Germinal center (tissue), 1 donor: ENCODE measurements around the gene BABAM2.

Source experiments
- DNase-seq: peaks from one replicate; pipeline ENCODE4 v3.0.0; 2012; ENCODE audit warnings: mixed read lengths, low spot score

The BABAM2 gene

DNA sequence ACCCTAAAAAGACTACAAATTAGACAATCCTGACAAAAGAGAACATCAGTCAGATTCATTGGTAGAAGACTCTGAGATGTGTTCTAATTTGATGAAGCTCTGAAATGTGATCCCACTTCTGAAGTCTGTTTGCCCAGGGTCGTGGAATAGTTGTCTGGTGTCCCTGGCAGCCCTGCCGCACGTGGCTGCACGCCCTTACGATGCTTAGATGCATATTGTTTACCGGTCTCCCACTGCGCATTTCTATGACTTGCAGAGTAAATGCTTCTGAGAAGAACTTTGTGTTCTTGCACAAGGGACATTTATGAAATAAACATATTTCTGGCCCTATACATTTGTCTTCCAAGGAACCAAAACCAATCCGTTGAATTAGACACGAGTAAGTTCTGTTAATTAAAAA lies 243.2 kb downstream of the BABAM2 start:
- DNase-seq = no peak

DNA sequence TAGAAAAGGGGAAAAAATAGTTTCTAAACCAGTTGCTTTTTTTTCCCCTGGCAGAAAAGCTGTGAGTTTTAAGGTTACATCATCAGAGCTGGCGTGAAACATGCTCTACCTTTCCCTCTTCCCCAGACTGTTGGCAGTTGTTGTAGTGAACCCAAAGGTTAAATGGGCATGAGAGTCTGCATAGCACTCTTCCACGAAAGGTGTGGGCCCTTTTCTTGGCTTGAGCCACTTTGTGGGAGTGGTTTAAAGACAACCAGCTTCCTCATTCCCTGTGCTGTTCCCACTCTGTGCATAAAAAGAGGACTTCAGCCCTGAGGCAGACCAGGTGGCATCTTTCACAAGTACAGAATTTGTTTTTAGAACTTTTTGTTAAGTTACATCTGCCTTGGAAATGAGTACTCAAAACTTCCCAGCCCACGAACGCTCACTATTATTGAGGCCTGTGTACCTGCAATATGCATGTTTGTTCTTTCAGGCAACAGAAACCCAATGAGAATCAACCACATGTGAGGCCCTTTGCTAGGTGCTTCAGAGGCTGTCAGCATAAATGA lies 243.8 kb downstream of the BABAM2 start:
- no peak for DNase-seq

DNA sequence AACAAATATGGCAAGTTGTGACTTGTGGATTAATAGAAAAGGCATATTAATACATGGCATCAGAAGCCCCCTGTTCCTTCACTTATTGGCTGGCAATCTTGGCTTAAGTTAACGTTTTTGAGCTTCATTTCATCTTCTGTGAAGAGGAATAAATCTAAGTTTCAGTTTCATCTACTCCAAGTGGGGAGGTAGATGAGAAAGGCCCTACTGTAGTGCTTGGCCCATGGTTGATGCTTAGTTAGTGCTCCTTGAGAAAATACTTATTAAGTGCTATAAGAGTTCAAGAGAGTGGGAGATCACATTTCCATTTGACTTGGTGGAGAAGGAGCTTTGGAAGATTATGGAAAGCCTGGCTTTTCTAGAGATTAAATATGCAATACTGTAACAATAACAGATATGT lies 244.3 kb downstream of the BABAM2 start:
- DNase-seq = no peak

DNA sequence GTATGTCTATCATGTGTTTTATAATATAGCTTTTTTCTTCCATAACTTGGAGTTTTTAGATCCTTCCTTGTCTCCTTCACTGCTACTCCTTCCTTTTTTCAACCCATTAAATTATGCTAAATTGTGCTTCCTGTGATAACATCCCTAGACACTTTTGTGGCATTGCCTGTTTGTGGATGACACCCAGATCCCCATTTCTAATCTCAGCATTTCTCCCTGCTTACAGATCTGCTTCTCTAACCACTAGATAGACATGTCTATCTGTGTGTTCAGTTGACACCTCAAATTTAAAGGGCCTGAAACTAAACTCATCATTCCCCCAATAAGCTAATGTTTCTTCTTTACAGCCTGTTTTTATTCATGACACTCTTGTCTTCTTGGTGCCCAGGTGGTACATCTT lies 244.8 kb downstream of the BABAM2 start:
- DNase-seq = no peak

DNA sequence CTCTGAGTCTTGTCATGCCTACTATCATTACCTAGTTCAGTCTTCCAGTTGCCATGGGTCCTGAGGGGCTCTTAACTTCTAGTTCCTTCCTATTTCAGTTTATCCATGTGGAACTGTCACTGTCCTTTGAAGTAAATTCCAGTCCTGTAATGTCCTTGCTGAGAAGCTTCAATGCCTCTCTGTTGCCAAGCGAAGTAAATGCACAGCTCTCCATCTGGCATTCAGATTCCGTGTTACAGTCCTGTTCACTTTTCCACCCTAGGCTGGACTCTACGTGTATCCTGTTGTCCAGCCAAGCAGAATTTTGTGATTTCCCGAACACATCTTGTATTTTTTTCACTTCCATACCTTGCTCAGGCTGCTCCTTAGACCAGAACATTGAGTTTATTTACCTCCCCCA lies 245.3 kb downstream of the BABAM2 start:
- DNase-seq = no peak

DNA sequence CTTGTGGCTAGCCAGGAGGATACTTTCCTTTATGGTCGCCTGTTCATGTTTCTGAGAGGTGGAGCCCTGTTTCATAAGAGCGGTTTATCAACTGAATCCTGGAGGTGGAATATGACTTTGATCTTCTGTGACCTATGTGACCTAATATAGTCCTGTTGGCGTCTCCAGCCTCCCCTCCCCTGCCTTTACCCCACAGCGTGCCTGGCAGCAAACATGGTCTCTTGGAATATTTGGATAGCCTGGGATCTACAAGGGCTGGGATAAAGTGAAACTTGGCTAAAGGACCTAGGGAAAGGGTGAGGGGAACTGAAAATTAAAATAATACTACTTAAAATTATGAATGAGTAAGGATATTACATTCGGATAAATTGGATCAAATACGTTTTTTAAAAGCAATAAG lies 246.0 kb downstream of the BABAM2 start:
- DNase-seq = no peak

DNA sequence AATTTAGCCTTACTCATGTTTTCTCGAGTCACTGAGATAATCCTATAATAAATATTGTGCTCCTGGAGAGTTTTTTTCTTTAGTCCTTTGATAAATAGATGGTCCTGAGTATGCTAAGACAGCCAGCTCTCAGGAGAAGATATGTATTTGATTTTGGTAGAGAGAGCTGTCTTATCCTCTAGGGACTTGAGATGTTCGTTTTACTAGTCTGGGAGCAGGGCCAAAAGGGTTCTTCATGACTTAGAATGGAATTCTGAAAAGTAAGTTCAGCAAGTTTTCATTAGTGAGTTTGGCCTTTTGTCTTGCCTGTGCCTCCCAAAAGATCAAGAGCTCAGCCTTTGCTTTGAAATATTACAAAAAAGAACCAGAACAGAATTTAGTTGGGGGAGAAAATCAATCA lies 246.7 kb downstream of the BABAM2 start:
- DNase-seq = no peak

DNA sequence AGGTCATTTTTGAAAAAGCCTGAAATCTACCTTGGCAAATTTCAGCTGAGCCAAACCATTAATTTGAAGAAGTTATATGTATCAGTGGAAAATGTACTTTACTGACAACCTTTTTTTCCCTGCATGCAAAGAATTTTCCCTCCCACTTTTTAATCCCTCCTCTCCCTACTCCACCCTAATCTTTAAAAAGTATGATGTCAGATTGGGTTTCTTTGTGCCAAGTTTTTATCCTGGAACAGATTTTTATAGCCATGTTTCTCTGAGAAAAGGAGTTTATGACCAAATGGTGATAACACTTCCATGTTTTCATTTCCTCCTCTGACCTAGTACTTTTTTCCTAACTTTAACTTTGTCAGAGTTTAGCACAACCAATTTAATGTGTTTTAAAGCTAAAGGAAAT lies 251.9 kb downstream of the BABAM2 start:
- DNase-seq = no peak

DNA sequence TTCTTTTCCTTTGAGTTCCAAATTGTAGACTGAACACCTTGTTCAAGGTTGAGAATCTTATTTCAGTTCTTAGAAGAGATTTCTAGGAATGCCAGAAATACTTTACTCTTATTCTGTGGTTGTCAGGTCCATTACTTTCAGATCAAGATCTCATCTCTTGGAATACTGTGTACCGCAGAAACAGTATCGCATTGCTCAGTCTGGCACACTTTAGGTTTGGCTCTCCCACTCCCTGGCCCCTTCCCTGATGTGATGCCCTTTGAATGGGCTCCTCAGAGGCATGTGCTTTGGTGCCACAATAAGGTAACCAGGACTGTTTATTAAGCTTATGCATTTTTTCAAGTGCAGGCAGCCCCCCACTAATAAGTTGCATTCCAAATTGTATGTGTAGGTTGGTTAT lies 257.5 kb downstream of the BABAM2 start:
- no peak for DNase-seq

DNA sequence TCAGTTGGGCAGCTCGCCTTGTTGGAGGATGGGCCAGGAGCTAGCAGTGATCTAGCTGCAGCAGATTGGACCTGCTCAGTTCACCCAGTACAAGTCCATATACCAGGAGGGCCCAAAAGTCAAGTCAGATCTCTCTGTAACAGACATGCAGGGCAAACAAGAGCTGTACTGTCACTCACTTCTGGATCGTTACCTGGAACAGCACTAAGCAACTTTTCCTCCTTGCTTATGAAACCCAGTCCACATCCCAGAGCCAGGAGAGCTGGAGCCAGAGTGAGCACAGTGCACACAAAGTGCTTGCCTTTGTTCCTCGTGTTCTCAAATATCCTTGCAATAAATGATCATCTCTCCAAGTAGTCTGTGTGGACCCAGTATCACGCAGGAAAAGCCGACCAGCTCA lies 258.0 kb downstream of the BABAM2 start:
- no peak for DNase-seq

DNA sequence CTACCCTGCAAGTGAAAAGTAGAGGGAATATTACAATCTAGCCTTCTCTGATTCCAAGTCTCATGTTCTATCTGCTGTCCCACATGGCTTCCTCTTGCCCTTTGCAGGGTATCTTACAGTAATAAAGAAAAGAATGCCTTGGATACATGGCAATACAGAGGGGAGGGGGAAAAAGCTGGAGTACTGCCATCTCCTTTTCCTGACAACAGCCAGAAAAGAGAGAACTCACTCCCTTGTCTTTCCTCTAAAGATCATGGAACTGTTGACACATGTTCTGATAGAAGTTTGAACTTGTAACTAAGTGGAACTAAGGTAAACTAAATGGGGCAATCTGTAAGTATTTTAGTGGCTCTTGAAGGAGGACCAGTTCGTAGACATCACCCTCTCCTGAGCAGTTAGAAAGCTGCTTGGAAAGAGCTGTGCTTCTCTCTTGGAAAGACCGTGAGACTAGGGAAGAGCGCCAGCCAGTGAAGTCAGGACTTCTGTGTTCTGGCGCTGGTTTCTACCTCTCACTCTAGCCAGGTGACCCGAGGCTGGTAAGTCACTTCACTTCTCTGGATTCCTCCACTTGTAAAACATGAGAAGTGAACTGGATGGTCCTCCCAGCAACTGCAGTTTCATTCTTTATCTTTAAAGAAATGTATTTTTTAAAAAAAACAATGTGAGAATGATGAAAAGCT lies 259.8 kb downstream of the BABAM2 start:
- DNase-seq = no peak

DNA sequence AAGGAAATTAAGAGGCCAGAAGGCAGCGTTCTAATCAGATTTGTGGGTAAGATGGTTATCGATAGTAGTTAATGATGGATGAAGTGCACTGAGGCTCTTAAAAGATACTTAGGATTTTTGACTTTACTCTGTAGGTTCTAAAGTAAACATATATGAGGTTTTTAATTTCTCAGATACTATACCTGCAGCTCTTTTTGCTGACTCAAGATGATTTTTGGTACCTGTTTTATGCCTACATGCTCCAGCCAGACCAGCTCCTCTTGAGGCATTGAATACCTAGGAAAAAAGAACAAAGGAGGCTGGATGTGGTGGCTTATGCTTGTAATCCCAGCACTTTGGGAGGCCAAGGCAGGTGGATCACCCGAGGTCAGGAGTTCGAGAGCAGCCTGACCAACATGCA lies 260.5 kb downstream of the BABAM2 start:
- no peak for DNase-seq

DNA sequence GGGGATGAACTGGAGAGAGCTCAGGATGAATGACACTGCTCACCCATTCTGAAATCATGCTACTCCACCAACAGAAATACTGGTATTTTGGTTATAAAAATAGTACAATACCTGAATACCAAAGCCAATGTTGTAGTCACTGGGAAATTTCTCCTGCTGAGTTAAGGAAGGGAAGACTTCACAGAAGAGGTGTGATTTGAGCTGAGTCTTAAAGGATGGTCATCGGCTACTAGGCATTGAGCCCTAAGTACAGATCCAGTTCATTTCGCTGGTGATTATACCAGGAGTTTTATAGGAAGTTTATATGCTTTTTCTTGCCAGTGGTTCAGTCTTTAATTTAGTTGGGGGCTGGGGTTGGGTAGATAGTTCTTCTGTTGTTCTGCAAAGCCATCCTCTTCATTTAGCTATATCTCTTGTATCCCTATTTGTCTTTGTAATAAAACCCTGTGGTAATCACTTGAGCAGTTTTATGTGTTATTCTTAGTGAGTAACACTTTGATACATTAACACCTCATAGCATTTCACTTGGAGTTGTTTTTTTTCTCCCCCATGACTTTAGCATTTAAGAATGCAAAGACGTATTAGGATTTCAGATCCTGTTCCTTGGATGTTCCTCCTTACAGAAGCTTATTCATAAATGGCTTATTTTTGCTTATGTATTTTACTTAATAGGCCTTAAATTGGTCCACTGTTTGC lies 262.2 kb downstream of the BABAM2 start:
- no peak for DNase-seq

DNA sequence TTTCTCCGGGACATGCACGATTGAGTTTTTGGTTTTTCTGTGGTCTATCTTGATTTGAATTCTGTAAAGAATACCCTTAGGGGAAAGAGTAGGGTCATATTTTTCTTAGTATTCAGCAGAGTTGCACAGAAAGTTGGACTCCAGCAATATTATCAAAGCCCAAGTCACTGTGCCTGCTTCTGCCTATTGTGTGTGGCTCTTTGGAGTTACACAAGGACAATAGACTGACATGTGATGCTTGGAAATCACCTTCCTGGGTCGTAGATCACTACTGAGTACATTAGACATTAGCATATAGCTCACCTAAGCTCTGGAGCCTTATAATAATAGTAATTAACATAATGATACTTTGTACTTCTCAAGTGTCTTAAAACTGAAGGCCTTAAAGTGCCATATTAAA lies 263.3 kb downstream of the BABAM2 start:
- DNase-seq = no peak

DNA sequence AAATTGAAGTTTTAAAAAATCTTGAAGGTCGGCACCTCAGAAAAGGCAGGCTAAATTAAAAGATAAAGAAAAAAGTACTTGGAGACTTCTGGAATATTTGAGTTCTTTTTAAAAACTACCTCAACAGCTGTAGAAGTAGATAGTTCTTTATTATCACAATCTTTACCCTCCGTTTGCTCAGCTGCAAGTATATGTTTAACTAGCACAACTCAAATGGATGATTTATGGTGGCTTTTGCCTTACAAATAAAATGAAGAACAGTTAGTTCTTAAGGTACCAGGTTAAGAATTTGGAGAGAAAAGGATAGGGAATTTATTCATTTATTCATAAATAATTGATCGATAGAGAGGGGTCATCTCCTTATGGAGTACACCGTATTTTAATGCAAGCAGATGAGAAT lies 264.6 kb downstream of the BABAM2 start:
- DNase-seq = no peak

DNA sequence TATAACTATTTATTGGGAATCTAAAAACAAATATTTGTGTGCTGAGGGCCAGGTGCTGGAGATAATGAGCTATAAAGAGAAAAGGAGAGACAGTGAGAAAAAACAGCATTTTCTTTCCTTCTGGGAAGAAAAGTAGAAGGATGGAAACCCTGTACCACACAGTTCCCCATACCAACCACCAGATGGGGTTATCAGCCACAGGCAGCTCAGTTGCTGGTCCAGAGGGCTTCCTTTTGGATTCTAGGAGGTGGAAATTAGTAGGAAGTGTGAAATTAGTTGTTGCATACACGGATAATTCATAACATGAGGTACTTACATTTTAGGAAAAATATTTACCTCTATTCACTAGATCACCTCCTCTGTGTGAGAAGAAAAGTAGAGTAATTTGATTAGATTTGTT lies 265.1 kb downstream of the BABAM2 start:
- no peak for DNase-seq

DNA sequence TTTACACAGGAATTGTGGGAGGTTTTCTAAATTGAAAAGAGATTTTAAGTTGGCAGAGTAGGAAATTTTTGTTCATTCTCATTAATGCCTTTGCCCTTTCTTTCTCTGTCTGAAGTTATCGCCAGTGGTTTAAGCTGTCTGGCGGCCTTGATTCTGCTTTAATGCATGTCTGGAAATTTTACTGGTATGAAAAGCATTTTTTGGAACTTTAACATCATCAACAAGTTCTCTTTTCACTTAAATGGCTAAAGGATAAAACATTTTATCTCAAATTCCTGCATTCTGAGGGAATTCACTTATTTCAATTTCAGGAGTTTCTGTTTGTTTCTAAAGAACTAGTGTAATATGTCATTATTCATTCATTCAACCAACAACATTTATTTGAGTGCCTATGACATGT lies 268.3 kb downstream of the BABAM2 start:
- DNase-seq = no peak

DNA sequence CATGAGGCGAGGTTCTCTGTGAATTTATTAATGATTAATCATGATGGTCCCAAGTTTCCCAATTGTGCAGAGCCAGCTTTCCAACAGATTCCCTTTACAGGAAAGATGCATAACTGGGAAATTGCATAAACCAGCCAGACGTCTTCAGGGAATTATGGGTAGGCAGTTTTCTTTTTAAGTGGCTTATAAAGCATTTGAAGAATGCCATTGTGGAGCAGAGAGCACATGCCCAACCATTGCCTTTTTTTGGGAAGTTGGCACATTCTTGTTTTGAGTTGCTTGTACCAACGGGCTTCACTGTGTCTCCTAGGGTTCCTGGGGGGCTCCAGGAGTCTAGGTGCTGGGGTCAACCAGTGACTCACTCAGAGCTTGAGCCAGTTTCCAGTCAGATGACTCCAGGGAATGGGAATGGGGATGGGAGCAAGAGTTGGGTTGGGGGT lies 270.5 kb downstream of the BABAM2 start:
- DNase-seq = no peak

DNA sequence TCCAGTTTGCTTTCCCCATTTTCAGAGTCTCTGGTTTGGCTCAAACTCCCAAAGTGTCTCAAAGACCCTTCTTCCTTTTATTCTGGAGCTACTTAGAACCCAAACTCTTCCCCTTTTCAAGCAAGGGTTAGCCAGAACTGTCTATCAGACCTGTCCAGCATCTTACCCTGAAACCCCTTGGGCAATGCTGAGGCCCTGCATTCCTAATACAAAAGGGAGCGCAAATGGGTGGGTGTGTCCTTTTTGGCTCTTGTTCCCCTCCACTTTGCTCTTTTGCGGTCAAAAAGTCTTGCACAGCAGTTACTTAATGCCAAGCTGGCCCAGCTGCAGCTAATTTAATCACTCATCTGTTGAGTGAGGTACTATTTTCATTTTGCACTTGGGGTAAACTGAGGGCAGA lies 270.9 kb downstream of the BABAM2 start:
- no peak for DNase-seq

DNA sequence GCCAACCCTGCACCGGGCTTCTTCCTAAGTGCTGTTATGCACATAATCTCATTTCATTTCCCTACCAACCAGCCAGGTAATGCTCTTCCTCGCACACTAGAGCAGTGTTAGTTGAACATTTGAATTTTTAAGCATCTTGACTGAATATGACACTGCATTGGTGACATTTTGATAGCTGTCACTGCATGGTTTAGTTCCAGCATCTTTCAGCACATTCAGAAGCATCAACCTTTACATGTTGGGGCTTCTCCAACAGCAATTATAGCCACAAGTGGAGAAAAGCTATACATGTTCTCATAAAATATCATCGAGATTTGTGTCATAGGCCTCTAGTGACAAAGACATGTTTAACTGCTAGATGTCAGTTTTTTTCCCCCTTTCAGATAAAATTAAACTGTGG lies 272.0 kb downstream of the BABAM2 start:
- no peak for DNase-seq

DNA sequence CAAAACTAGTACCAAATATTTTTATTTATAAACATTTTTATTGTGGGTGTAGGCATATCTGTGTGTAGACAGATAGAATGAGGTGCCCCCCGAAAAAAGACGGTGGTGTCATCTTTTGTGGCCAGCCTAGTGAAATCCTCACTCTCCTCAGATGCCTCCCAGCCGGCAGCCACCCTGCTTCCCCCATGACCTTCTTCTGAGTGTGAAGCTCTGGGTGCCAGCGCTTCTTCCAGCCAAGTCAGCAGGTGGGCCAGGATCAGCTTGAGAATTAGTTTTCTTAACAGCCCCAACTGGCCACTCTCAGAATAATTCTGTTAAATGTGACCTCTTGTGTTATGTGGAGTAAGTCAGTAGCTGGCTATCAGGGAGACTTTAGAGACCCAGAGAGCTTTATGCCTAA lies 272.5 kb downstream of the BABAM2 start:
- no peak for DNase-seq

DNA sequence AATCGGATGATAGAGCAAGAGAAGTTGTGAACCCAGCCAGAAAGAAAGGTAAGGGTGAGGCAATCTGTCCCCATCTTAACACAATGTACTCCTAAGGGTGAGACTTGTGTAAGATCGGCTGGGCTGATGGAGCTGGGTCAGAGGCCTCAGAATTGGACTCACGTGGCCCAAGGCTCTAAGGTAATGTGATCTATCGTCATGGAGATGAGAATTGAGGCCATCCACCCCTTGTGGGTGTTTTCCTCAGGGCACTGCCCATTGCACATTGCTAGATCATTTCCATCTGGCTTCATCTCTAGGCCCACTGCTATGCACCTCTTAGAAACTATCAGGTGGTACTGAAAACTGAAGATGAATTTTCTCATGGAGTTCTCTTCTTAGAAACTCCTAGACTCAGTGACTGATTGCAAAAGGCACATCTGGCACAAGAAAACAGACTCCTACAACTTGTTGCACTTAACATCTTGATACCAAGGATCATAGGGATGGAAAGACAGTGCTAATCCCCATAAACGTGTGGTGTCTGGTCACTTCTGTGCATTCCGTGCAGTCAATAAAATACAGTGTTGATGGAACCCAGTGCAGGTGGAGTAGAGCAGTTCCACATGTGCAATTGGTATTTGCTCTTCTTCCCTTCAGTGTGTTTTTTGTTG lies 273.2 kb downstream of the BABAM2 start:
- no peak for DNase-seq

DNA sequence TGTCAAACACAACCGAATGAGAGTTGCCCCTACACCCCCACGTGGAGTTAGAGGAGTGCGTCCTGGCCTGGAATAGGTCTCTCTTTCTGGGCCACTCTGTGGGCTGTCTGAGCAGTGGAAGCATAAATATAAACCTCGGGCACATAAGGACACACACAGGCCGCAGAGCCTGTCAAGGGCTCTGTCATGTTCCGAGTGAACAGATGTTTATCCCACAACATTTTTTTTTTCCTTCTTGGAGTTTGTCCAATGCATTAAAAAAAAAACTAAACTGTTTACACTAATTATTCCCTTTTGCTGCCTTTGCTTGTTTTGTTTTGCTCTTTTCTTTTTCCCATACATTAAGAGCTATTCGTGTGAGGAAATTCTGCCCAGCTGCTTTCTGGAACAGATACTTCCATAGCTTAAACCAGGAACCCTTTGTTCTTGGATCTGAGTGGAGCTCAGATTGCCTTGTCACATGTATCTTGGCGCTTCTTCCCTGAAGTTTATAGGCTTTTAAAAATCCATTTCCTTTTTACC lies 273.8 kb downstream of the BABAM2 start:
- no peak for DNase-seq
